Endothelial cell (in vitro differentiated cells): ENCODE results near the gene RELN. TPM values are rescaled to one million over a fixed set of nuclear protein-coding genes. Genes with fewer than 3 reads are reported as not detected.

ENCODE experiments used
- DNase-seq: peaks from one replicate; pipeline ENCODE4 v3.0.0; 2021; ENCODE audit warnings: low spot score
- H3K27ac Mint-ChIP-seq: one replicate; pipeline ENCODE4 v1.8.0; 2021; ENCODE audit warnings: mixed read lengths, inconsistent platforms; ENCODE audit not compliant: unreplicated experiment
- H3K27me3 Mint-ChIP-seq: one replicate; pipeline ENCODE4 v1.8.0; 2021; ENCODE audit warnings: mild to moderate bottlenecking, moderate library complexity, mixed read lengths, inconsistent platforms; ENCODE audit not compliant: unreplicated experiment
- H3K36me3 Mint-ChIP-seq: one replicate; pipeline ENCODE4 v1.8.0; 2021; ENCODE audit warnings: mild to moderate bottlenecking, low read depth, mixed read lengths, inconsistent platforms; ENCODE audit not compliant: unreplicated experiment
- H3K4me1 Mint-ChIP-seq: one replicate; pipeline ENCODE4 v1.8.0; 2021; ENCODE audit warnings: mild to moderate bottlenecking, mixed read lengths, inconsistent platforms; ENCODE audit not compliant: unreplicated experiment
- H3K4me3 Mint-ChIP-seq: one replicate; pipeline ENCODE4 v1.8.0; 2021; ENCODE audit warnings: mild to moderate bottlenecking, mixed read lengths, inconsistent platforms; ENCODE audit not compliant: unreplicated experiment
- H3K9me3 Mint-ChIP-seq: one replicate; pipeline ENCODE4 v1.8.0; 2021; ENCODE audit warnings: mixed read lengths, inconsistent platforms; ENCODE audit not compliant: unreplicated experiment
- CTCF ChIP-seq: fragments of 200-600 bp; sonication (generic); IDR thresholded peaks from one replicate; pipeline ENCODE4 v1.5.0; 2021; ENCODE audit warnings: antibody characterized with exemption; ENCODE audit not compliant: unreplicated experiment
- total RNA-seq: library from RNA; stranded (reverse); fragmentation: NEBNext Ultra II Directional; extraction: Animal tissue kit (Norgen Biotek cat#: 25700); gene quantifications from one replicate; pipeline ENCODE4 v1.2.1, GENCODE V29; 2021; ENCODE audit not compliant: unreplicated experiment

RELN gene
- total RNA-seq, 1 donor from 2014 or later: 2.3 TPM

GRCh38 chr7:104018425-104018824 is 29.0 kb upstream of the RELN start:
- Mint-ChIP-seq H3K27ac (no peak overlapping the region), H3K27me3 (peaks cover 2% of the 10 kb centered on the region), H3K36me3 (no peaks in the 10 kb centered on the region), H3K9me3 (no peaks in the 10 kb centered on the region), H3K4me3 (no peak overlapping the region), H3K4me1 (peaks cover 8% of the 10 kb centered on the region)
- TF ChIP-seq CTCF: no peak
- DNase-seq: no peak

GRCh38 chr7:104017001-104017400 is 27.5 kb upstream of the RELN start:
- DNase-seq: no peak
- TF ChIP-seq CTCF: no peak
- H3K36me3 Mint-ChIP-seq: no peaks in the 10 kb centered on the region
- H3K9me3 Mint-ChIP-seq: no peaks in the 10 kb centered on the region
- H3K4me3 Mint-ChIP-seq: no peak overlapping the region
- peak overlapping the region; percentile 50 for H3K27ac Mint-ChIP-seq
- peaks cover 2% of the 10 kb centered on the region for H3K27me3 Mint-ChIP-seq
- H3K4me1 Mint-ChIP-seq: peaks cover 8% of the 10 kb centered on the region

- no peak overlapping the region for H3K27ac Mint-ChIP-seq
- no peak for TF ChIP-seq CTCF
- peaks cover 8% of the 10 kb centered on the region for H3K4me1 Mint-ChIP-seq
- no peaks in the 10 kb centered on the region for H3K27me3 Mint-ChIP-seq
- no peak for DNase-seq
- H3K9me3 Mint-ChIP-seq: no peaks in the 10 kb centered on the region
- no peak overlapping the region for H3K4me3 Mint-ChIP-seq
- H3K36me3 Mint-ChIP-seq: no peaks in the 10 kb centered on the region
These were observed 23.4 kb upstream of the RELN start for GRCh38 chr7:104012835-104013234.

GRCh38 chr7:104011829-104012228 is 22.4 kb upstream of the RELN start:
- Mint-ChIP-seq H3K27me3 (no peaks in the 10 kb centered on the region), H3K4me1 (peaks cover 2% of the 10 kb centered on the region), H3K4me3 (no peak overlapping the region), H3K36me3 (no peaks in the 10 kb centered on the region), H3K27ac (no peak overlapping the region), H3K9me3 (no peaks in the 10 kb centered on the region)
- TF ChIP-seq CTCF: no peak
- DNase-seq: no peak

- Mint-ChIP-seq H3K36me3 (no peaks in the 10 kb centered on the region), H3K4me3 (no peak overlapping the region), H3K9me3 (no peaks in the 10 kb centered on the region), H3K4me1 (no peaks in the 10 kb centered on the region), H3K27ac (no peak overlapping the region), H3K27me3 (no peaks in the 10 kb centered on the region)
- no peak for DNase-seq
- TF ChIP-seq CTCF: no peak
These were observed 20.8 kb upstream of the RELN start for GRCh38 chr7:104010052-104010909.
